Measurements from ENCODE around the gene OSBPL2.

DNA sequence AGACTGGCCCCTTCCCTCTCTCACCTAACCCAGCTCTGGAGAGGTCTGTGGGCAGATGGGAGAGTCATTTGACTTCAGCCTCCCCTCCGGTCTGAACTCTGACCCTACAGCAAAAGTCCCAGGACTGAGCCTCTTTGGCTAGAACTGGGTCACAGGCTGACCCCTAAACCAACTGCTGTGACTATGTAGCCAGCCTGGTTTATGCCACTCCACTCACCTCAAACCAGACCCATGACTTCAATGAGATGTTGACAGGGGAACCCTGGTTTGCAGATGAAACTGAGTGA is 864 bp upstream of the OSBPL2 start:
- TF ChIP-seq EZH2phosphoT487 (IDR thresholded peaks at IDR 0.05; ENCODE audit: insufficient read depth, low read depth) (no peak), EZH2 (IDR thresholded peaks at IDR 0.05; ENCODE audit: insufficient read depth, poor library complexity, severe bottlenecking) (no peak)
